Endothelial cell of umbilical vein (primary cell): Measurements from ENCODE around the gene TUB. TPM values are rescaled to one million over a fixed set of nuclear protein-coding genes. Genes with fewer than 3 reads are reported as not detected.

Experiments used
- BruUV-seq: library from RNA; stranded (reverse); fragments of 400-500 nt; replicated peaks from 2 replicates; lab custom pipeline; 2021; lab: Mats Ljungman, UMichigan
- CTCF ChIA-PET: fragments of 300-600, 350-600 bp; sonication (Branson Sonifier 250); formaldehyde crosslinking; loops from one replicate; lab custom pipeline; 2021; ENCODE audit warnings: antibody characterized with exemption, inconsistent platforms; lab: Charles Lee
- POLR2A ChIA-PET: fragments of 300-600, 350-600 bp; sonication (Branson Sonifier 250); formaldehyde crosslinking; loops from one replicate; lab custom pipeline; 2021; ENCODE audit warnings: antibody characterized with exemption, inconsistent platforms; lab: Charles Lee
- DNase-seq: peaks from one replicate; pipeline ENCODE4 v3.0.0-alpha.2; 2011; ENCODE audit warnings: low read depth, low spot score
- FAIRE-seq: peaks from 2 replicates; lab custom pipeline; 2011; peaks lifted over from hg19 to GRCh38; lab: Jason Lieb, UNC
- H2AFZ ChIP-seq: 2 replicates; pipeline ENCODE4 v1.6.0; 2012; ENCODE audit warnings: low read depth, low read length, control low read depth, inconsistent platforms
- H3K27ac ChIP-seq: 2 replicates; pipeline ENCODE4 v1.5.1; 2011; ENCODE audit warnings: low read depth, mild to moderate bottlenecking, control low read depth, low read length, moderate library complexity; ENCODE audit not compliant: insufficient read depth
- H3K27me3 ChIP-seq, 2 experiments: 2 replicates each; pipeline versions ENCODE4 v1.6.0 to v1.6.1; 2011; ENCODE audit warnings: low read length in 2 of 2, mixed read lengths in 1 of 2; ENCODE audit not compliant: control insufficient read depth in 2 of 2, insufficient read depth in 2 of 2
- H3K36me3 ChIP-seq, 2 experiments: 2 replicates in 1 of 2; 3 replicates in 1 of 2; pipeline ENCODE4 v1.5.1; 2011; ENCODE audit warnings: low read length in 2 of 2, mild to moderate bottlenecking in 1 of 2, moderate library complexity in 1 of 2; ENCODE audit not compliant: control insufficient read depth in 2 of 2, insufficient read depth in 2 of 2; ENCODE audit errors: extremely low read depth in 1 of 2
- H3K4me1 ChIP-seq: 3 replicates; pipeline ENCODE4 v1.5.1; 2011; ENCODE audit warnings: mild to moderate bottlenecking, low read length; ENCODE audit not compliant: control insufficient read depth, insufficient read depth; ENCODE audit errors: extremely low read depth
- H3K4me2 ChIP-seq: 2 replicates; pipeline ENCODE4 v1.6.1; 2011; ENCODE audit warnings: low read length, control low read depth, mixed read lengths; ENCODE audit not compliant: insufficient read depth
- H3K4me3 ChIP-seq, 3 experiments: fragments of 200-600 bp in 1 of 3; sonication (generic), shearing (Covaris generic) in 1 of 3; replicated peaks in 1 of 3; 2 replicates each; pipeline ENCODE4 v1.5.1; 2011 to 2016; ENCODE audit warnings: control low read depth in 3 of 3, low read length in 3 of 3, mild to moderate bottlenecking in 2 of 3, inconsistent platforms in 1 of 3, low read depth in 1 of 3, moderate library complexity in 1 of 3; ENCODE audit not compliant: insufficient read depth in 1 of 3
- H3K79me2 ChIP-seq: 2 replicates; pipeline ENCODE4 v1.6.0; 2012; ENCODE audit warnings: low read length, inconsistent platforms; ENCODE audit not compliant: control insufficient read depth, insufficient read depth
- H3K9ac ChIP-seq: replicated peaks from 2 replicates; pipeline ENCODE3; 2011; ENCODE audit warnings: low read length, control low read depth; ENCODE audit not compliant: insufficient read depth; ENCODE audit errors: extremely low read depth
- H3K9me1 ChIP-seq: replicated peaks from 3 replicates; pipeline ENCODE4 v1.6.0; 2011; ENCODE audit warnings: mild to moderate bottlenecking, low read length; ENCODE audit not compliant: control insufficient read depth, insufficient read depth; ENCODE audit errors: extremely low read depth
- H3K9me3 ChIP-seq: replicated peaks from 2 replicates; pipeline ENCODE4 v1.5.1; 2012; ENCODE audit warnings: low read length, inconsistent platforms; ENCODE audit not compliant: control insufficient read depth, insufficient read depth
- H4K20me1 ChIP-seq: replicated peaks from 2 replicates; pipeline ENCODE3; 2011; ENCODE audit warnings: mild to moderate bottlenecking, low read length; ENCODE audit not compliant: control insufficient read depth, insufficient read depth; ENCODE audit errors: extremely low read depth
- CTCF ChIP-seq, 2 donors: IDR thresholded peaks; 1 replicate in 1 of 2; 2 replicates in 1 of 2; pipeline ENCODE4 v1.5.1; 2011; ENCODE audit warnings: low read length in 2 of 2, mild to moderate bottlenecking in 2 of 2, moderate library complexity in 2 of 2, control low read depth in 1 of 2, inconsistent platforms in 1 of 2, low read depth in 1 of 2; ENCODE audit not compliant: insufficient read depth in 1 of 2; ENCODE audit errors: extremely low read depth in 1 of 2
- EZH2 ChIP-seq: IDR thresholded peaks from 2 replicates; pipeline ENCODE4 v1.6.1; 2012; ENCODE audit warnings: borderline replicate concordance, low read depth, mild to moderate bottlenecking, moderate library complexity, low read length, inconsistent platforms; ENCODE audit not compliant: severe bottlenecking
- FOS ChIP-seq: IDR thresholded peaks from 2 replicates; pipeline ENCODE4 v1.6.1; 2011; ENCODE audit warnings: mild to moderate bottlenecking, low read length, moderate library complexity, borderline replicate concordance; ENCODE audit not compliant: insufficient read depth
- GATA2 ChIP-seq: IDR thresholded peaks from 2 replicates; pipeline ENCODE4 v1.7.0; 2011; ENCODE audit warnings: low read depth, mild to moderate bottlenecking, moderate library complexity, mixed read lengths, low read length; ENCODE audit not compliant: insufficient read length, insufficient read depth
- JUN ChIP-seq: IDR thresholded peaks from 2 replicates; pipeline ENCODE4 v1.6.1; 2011; ENCODE audit warnings: borderline replicate concordance, low read depth; ENCODE audit not compliant: insufficient read length, insufficient read depth
- MAX ChIP-seq: IDR thresholded peaks from 2 replicates; pipeline ENCODE4 v1.6.1; 2011; ENCODE audit not compliant: insufficient read depth, insufficient read length
- MYC ChIP-seq: IDR thresholded peaks from one replicate; pipeline ENCODE4 v1.6.1; 2011; ENCODE audit warnings: mild to moderate bottlenecking, low read depth, low read length
- POLR2A ChIP-seq: IDR thresholded peaks from 2 replicates; pipeline ENCODE4 v1.6.1; 2012; ENCODE audit warnings: low read depth, mild to moderate bottlenecking, control low read depth, low read length
- POLR2AphosphoS5 ChIP-seq: IDR thresholded peaks from 2 replicates; pipeline ENCODE4 v1.6.1; 2012; ENCODE audit warnings: low read depth, mild to moderate bottlenecking, control low read depth, low read length, moderate library complexity; ENCODE audit not compliant: insufficient read depth
- dilution Hi-C: fragments of 300-500 bp; cut with MboI; formaldehyde crosslinking; loops from one replicate; pipeline ENCODE4 v1.15.0; 2019; ENCODE audit warnings: low sequenced_read_pairs; ENCODE audit not compliant: extremely low pct_ligation_motif_present
- intact Hi-C: fragments of 100-400 bp; cut with micrococcal nuclease; formaldehyde crosslinking; loops from one replicate; pipeline ENCODE4 v1.10.0; 2022
- polyA plus RNA-seq, 4 experiments: library from polyadenylated mRNA; depleted of rRNA in 3 of 4; stranded (reverse) in 3 of 4; unstranded in 1 of 4; fragments of >200 nt; gene quantifications; 2 replicates each; pipeline versions ENCODE4 v1.2.1 to v1.2.3, GENCODE V29; 2011 to 2012; ENCODE audit warnings: missing spikeins in 1 of 4
- total RNA-seq: library from RNA; stranded (reverse); gene quantifications from 2 replicates; pipeline ENCODE4 v1.2.3, GENCODE V29; 2021

The TUB gene
- total and polyA plus RNA-seq, 2 donors (not counting 3 experiments of a cell fraction or from before 2014, with no cell fraction given): 2.3 to 3.9 TPM

GRCh38 chr11:8097468-8097867, 16.5 kb downstream of the TUB start:
- H3K36me3 ChIP-seq: no peaks in the 10 kb centered on the region
- no peak for FAIRE-seq
- no peak overlapping the region for H2AFZ ChIP-seq
- H3K27me3 ChIP-seq: no peaks in the 10 kb centered on the region
- H3K27ac ChIP-seq: no peak overlapping the region
- dilution Hi-C loops (no loop called here), intact Hi-C loops (loop anchor here (10.0 kb wide), 1 partner anchor 403 kb away; no protein-coding TSS in a partner anchor)
- H3K4me1 ChIP-seq: no peaks in the 10 kb centered on the region
- no peaks in the 10 kb centered on the region for H3K9me1 ChIP-seq
- no peak overlapping the region for H3K4me3 ChIP-seq
- ChIA-PET POLR2A (no interaction called here), CTCF (interaction anchor here (1.5 to 20.3 kb wide), 5 partner anchors 9 to 204 kb away, joined by 5 to 822 read pairs (median 84); no protein-coding TSS in a partner anchor)
- DNase-seq: no peak
- TF ChIP-seq POLR2A (no peak), MYC (no peak), CTCF (IDR thresholded peaks at IDR 0.05; ENCODE audit: extremely low read depth in 1 of 2, insufficient read depth in 1 of 2, low read depth in 1 of 2, low read length in 2 of 2) (no peak), MAX (no peak), POLR2AphosphoS5 (no peak), FOS (no peak), EZH2 (no peak), GATA2 (no peak), JUN (no peak)
- no peaks in the 10 kb centered on the region for H3K9me3 ChIP-seq
- H3K79me2 ChIP-seq: no peaks in the 10 kb centered on the region
- BruUV-seq: no TSS peak
- H3K4me2 ChIP-seq: no peak overlapping the region
- no peak overlapping the region for H3K9ac ChIP-seq
- no peaks in the 10 kb centered on the region for H4K20me1 ChIP-seq
